DMS79 treated with DMSO at 0.1 percent for 48 hours (cell line): ENCODE measurements around the gene SSR4.

Experiments
- DNase-seq: peaks from one replicate; lab custom pipeline; 2025; lab: John Stamatoyannopoulos, UW

SSR4 gene

DNA sequence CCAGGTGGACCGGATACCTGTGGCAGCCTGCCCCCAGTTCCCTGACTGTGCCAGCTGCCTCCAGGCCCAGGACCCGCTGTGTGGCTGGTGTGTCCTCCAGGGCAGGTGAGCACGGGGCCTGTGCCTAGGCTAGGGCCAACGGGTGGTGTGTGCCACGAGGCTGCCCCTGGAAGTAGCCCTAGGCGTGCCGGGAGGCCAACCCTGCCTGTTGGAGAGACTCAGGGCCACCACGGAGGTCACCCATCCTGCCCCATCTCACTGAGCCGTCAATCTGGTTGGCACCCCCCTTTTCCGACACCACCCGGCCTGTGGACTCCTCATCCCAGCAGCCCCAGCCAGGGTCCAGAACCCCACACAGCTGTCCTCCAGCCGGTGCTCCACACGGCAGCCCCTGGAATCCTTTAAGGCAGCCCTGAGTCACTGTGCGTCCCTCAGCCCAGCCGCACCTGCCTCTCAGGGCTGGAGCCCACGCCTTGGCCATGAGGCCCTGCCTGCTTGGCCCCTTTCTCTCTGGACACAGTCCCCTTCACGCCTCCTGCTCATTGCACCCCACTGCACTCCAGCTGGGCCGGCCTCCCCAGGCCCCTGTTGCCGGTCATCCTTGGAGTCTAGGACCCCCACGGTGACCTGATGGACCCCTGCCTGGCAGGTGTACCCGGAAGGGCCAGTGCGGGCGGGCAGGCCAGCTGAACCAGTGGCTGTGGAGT is 25.2 kb upstream of the SSR4 start:
- DNase-seq, result no peak

DNA sequence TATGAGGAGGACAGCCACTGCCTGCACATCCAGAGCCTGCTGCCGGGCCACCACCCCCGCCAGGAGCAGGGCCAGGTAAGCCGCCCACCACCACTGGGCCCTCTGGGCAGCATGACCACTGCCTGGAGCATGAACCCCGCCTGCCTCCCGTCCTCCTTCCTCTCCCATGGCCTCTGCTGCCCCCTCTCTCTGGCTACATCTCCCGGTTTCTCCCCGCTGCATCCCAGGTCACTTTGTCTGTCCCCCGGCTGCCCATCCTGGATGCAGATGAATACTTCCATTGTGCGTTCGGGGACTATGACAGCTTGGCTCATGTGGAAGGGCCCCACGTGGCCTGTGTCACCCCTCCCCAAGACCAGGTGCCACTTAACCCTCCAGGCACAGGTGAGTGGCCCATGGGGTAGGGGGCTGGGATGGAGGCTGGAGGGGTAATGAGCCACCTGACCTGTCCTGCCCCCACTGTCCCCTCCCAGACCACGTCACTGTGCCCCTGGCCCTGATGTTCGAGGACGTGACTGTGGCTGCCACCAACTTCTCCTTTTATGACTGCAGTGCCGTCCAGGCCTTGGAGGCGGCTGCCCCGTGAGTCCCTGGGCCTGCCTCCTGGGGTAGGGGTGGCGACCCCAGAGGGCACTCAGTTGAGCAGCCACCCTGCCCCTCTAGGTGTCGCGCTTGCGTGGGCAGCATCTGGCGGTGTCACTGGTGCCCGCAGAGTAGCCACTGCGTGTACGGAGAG is 24.4 kb upstream of the SSR4 start:
- DNase-seq, result no peak

DNA sequence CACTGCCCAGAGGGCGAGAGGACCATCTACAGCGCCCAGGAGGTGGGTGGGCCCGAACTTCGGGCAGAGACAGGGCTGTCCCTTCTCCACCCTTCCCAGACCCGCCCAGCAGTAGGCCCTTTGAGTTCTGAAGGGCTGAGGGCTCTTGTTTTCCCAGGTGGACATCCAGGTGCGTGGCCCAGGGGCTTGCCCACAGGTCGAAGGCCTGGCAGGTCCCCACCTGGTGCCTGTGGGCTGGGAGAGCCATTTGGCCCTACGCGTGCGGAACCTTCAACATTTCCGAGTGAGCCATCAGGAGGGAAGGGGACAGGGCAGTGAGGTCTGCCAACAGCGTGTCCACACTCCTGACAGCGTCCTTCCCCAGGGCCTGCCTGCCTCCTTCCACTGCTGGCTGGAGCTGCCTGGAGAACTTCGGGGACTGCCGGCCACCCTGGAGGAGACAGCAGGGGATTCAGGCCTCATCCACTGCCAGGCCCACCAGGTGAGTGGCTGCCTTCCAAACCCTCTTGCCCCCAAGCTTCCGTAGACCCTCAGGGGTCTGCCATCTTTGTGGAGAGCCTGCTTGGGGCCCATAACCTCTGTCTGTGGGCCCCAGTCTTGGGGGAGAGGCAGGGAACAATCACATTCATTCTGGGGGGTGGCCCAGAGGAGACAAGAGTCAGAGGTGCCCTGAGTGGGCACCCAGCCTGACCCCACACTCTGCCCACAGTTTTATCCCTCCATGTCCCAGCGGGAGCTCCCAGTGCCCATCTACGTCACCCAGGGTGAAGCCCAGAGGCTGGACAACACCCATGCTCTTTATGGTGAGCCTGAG is 23.7 kb upstream of the SSR4 start:
- no peak for DNase-seq

DNA sequence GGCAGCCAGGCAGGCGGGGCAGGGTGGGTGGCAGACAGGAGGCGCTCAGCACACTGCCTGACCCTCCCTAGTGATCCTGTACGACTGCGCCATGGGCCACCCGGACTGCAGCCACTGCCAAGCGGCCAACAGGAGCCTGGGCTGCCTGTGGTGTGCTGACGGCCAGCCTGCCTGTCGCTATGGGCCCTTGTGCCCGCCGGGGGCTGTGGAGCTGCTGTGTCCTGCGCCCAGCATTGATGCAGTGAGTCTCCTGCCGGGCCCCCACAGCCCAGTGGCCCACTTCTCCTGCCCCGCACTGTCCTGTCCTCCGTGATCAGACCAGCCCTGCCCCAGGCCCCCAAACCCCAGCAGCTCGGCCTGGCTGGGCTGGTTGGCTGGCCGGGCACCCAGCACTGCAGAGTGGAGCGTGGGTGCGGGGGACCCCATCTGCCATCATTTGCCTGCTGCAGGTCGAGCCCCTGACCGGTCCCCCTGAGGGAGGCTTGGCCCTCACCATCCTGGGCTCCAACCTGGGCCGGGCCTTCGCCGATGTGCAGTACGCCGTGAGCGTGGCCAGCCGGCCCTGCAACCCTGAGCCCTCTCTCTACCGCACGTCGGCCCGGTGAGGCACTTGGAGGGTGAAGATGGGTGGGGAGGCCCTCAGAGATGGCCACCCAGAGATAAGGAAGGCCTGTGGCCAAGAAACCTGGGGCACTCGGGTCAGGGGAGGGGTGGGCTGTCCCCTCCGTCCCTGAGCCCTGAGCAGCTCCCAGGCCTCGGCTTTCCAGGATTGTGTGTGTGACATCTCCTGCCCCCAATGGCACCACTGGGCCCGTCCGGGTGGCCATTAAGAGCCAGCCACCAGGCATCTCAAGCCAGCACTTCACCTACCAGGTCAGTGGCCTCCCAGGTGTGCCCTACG is 22.8 kb upstream of the SSR4 start:
- DNase-seq, result no peak

DNA sequence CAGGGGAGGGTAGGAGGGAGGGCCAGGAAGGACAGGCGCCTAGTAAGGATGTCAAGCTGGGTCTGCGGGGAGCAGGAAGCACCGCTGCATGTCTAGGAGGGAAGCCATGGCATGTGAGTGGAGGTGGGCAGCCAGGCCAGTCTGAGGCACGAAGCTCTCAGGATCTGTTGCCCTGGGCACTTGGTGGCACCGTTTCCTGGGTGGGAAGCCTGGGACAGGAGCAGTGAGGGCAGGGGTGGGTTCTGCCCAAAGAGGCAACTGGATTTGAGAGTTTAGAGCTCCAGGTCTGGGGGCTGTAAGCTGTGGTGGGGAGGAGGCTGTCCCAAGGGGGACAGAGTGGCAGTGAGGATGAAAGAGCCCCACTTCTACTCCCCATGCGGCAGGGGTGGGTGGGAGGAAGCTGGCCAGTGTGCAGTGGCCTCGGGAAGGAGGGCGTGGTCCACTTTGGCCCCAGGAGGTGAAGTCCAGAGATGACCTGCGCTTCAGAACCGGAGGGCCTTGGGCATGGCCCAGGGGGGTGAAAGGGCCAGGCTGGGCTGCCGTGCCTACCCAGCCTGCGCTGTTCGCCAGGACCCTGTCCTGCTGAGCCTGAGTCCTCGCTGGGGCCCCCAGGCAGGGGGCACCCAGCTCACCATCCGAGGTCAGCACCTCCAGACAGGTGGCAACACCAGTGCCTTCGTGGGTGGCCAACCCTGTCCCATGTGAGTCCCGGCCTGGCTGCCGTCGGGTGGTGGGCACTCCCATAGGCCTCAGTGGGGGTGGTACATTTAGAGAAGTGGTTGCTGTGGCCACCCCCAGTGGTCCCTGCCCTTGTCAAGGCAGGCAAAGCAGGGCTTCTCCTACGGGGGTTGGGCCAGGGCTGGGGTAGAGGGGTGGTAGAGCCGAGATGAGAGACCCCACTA is 21.9 kb upstream of the SSR4 start:
- DNase-seq, result no peak

DNA sequence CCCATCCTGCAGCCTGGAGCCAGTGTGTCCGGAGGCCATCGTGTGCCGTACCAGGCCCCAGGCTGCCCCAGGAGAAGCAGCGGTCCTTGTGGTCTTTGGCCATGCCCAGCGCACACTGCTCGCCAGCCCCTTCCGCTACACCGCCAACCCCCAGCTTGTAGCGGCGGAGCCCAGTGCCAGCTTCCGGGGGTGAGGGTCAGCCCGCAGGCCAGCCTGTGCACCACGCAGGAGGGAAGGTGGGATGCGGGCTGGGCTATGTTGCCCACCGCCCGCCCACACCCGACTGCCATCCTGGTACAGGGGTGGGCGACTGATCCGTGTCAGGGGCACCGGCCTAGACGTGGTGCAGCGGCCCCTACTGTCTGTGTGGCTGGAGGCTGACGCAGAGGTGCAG is 21.3 kb upstream of the SSR4 start:
- DNase-seq, result no peak

DNA sequence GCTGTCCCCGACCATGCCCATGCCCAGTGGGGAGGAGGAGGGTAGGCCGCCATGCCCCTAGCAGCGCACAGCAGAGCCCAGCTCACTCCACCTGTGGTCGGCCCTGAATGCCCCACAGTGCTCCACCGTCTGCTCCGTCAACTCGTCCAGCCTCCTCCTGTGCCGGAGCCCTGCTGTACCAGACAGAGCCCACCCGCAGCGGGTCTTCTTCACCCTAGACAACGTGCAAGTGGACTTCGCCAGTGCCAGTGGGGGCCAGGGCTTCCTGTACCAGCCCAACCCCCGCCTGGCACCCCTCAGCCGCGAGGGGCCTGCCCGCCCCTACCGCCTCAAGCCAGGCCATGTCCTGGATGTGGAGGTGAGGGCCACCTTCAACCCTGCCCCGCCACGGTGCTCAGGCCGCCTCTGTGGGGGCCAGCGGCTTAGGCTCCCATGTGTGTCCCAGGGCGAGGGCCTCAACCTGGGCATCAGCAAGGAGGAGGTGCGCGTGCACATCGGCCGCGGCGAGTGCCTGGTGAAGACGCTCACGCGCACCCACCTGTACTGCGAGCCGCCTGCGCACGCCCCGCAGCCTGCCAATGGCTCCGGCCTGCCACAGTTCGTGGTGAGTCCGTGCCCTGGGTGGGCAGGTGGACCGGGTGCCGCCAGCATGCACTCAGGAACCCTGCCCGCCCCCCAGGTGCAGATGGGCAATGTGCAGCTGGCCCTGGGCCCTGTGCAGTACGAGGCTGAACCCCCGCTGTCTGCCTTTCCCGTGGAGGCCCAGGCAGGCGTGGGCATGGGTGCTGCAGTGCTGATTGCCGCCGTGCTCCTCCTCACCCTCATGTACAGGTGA is 20.5 kb upstream of the SSR4 start:
- no peak for DNase-seq

DNA sequence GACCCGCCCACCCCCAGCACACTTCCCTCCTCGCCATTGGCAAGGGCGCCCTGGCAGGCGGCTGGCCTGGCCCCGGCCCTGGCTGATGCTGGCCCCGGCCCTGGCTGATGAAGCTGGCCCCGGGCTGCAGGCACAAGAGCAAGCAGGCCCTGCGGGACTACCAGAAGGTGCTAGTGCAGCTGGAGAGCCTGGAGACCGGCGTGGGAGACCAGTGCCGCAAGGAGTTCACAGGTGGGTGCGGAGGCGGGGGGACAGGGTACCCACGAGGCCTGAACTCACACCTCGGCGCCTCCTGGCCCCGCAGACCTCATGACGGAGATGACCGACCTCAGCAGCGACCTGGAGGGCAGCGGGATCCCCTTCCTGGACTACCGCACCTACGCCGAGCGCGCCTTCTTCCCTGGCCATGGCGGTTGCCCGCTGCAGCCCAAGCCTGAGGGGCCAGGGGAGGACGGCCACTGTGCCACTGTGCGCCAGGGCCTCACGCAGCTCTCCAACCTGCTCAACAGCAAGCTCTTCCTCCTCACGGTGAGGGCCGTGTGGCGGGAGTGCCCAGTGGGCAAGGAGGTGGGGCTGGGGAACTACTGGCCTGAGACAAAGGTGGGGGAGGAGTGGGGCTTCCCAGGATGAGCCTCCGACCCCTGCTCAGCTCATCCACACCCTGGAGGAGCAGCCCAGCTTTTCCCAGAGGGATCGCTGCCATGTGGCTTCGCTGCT is 19.7 kb upstream of the SSR4 start:
- no peak for DNase-seq

DNA sequence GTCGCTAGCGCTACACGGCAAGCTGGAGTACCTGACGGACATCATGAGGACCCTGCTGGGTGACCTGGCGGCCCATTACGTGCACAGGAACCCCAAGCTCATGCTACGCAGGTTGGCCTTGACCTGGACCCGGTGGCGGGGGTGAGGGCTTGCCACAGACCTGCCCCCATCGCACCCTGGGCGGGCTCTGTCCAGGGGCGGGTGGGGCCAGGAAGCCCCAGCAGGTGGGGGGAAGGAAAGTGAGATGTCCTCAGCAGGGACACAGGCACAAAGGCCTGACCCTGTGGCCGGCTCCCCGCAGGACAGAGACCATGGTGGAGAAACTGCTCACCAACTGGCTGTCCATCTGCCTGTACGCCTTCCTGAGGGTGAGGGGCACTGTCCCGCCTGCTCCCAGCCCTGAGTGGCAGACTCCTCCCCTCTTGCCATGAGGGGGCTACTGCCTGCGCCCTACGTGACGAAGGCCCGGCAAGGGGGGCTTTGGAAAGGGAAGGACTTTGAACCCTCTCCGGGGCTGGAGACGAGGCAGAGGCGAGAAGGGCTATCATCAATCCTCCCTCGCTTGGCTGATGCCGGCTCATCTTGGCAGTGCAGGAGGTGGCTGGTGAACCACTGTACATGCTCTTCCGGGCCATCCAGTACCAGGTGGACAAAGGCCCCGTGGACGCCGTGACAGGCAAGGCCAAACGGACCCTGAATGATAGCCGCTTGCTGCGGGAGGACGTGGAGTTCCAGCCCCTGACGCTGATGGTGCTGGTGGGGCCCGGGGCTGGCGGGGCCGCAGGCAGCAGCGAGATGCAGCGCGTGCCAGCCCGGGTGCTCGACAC is 19.0 kb upstream of the SSR4 start:
- DNase-seq, result no peak

DNA sequence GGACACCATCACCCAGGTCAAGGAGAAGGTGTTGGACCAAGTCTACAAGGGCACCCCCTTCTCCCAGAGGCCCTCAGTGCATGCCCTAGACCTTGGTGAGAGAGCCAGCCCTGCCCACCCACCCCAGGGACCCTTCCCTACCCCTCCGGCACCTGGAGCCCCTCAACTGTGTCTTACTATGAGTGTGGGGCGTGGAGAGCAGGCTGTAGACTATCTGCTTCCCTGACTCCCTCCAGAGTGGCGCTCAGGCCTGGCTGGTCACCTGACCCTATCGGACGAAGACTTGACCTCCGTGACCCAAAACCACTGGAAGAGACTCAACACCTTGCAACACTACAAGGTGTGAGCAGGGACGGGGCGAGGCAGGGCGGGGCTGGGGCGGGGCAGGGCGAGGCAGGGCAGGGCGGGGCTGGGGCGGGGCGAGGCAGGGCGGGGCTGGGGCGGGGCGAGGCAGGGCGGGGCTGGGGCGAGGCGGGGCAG is 18.3 kb upstream of the SSR4 start:
- DNase-seq, result no peak

DNA sequence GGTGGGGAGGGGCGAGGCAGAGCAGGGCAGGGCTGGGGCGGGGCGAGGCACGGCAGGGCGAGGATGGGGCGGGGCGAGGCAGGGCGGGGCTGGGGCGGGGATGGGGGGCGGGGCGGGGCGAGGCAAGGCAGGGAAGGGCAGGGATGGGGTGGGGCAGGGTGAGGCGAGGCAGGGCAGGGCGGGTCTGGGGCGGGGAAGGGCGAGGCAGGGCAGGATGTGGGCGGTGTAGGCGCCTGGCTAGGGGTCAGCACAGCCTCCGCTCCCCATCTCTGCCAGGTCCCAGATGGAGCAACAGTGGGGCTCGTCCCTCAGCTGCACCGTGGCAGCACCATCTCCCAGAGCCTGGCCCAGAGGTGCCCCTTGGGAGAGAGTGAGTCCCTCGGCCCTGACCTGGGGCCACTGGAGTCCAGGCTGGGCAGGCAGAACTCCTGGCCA is 17.8 kb upstream of the SSR4 start:
- DNase-seq, result no peak

DNA sequence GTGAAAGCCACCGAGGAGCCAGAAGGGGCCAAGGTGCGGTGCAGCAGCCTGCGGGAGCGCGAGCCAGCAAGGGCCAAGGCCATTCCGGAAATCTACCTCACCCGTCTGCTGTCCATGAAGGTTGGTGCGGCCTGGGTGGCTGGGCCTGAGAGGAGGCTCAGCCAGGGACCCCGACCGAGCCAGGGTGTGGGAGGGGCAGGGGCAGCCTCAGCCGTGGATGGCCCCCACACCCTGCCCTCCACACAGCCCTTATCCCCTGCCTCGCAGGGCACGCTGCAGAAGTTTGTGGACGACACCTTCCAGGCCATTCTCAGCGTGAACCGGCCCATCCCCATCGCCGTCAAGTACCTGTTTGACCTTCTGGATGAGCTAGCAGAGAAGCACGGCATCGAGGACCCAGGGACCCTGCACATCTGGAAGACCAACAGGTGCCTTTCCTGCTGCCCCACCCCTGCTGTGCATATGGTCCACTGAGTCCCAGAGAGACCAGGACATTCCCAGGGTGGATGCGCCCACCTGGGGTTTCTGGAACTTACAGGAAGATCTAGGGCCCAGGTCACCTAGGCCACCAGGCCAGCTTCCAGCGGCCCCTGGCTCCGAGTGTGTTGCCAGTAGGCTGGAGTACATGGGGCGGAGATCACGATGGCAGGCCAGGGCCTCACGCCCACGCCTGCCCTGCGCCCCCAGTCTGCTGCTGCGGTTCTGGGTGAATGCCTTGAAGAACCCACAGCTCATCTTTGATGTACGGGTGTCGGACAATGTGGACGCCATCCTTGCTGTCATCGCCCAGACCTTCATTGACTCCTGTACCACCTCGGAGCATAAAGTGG is 17.0 kb upstream of the SSR4 start:
- DNase-seq, result no peak

DNA sequence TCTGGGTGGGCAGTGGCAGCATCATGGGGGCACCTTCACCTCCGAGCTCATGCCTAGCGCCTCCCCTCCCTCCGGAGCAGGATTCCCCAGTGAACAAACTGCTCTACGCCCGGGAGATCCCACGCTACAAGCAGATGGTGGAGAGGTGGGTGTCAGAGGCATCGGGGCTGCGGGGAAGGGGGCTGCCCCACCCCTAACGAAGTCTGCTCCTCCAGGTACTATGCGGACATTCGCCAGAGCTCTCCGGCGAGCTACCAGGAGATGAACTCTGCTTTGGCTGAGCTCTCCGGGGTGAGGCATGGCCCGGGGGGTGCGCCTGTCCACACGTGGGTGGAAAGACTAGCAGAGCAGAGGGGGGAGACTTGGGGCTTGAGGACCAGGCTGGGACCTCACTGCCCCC is 16.3 kb upstream of the SSR4 start:
- DNase-seq, result no peak

DNA sequence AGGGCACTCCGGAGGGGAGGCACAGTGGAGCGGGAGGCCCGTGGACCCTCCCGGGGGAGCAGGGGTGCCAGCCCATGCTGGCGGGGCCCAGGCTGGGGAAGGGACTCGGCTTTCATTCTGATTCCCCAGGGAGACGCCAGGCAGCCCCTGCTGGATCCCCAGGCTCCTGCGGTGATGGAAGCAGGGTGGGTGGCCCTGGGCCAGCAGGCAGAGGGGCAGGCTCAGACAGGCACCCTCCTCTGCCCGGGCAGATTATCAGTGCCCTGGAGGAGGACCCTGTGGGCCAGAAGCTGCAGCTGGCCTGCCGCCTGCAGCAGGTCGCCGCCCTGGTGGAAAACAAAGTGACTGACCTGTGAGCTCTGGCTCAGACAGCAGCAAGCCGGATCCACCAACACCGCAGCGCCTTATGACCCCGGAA is 15.8 kb upstream of the SSR4 start:
- DNase-seq, result no peak

DNA sequence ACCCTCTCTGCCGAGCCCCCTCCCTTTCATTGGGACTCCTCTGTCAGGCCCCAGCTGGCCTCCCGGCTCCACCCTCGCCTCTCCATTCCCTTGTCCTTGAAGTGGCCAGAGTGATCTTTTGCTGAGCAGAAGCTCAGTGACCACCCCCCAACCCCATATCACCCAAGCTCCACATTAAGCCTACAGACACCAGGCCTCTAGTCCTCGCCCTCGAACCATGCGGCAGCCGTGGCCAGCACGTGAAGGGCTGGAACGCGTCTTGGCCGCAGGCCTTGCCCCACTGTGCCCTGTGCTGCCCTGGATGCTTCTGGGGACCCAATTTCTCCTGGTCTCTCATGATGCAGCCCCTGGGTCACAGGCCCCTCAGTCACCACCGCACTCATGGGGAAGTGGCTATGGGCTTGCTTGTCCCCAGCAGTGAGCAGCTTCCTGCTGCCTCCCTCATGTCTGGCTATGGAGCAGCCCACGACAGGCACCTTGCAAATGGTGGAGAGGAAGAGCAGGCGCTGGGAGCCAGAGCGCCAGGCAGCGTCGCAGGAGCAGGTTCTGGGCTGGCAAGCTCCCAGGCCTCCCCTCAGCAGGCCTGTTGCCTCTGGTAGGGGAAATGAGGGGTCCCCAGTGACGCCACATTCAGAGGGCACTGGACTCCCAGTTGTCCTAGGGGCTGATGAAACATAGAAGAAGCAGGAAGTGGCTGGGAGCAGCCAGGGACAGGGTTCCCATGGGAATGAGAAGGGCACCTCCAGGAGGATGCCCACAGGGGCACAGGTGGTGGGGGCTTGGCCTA is 14.4 kb upstream of the SSR4 start:
- DNase-seq, result no peak

DNA sequence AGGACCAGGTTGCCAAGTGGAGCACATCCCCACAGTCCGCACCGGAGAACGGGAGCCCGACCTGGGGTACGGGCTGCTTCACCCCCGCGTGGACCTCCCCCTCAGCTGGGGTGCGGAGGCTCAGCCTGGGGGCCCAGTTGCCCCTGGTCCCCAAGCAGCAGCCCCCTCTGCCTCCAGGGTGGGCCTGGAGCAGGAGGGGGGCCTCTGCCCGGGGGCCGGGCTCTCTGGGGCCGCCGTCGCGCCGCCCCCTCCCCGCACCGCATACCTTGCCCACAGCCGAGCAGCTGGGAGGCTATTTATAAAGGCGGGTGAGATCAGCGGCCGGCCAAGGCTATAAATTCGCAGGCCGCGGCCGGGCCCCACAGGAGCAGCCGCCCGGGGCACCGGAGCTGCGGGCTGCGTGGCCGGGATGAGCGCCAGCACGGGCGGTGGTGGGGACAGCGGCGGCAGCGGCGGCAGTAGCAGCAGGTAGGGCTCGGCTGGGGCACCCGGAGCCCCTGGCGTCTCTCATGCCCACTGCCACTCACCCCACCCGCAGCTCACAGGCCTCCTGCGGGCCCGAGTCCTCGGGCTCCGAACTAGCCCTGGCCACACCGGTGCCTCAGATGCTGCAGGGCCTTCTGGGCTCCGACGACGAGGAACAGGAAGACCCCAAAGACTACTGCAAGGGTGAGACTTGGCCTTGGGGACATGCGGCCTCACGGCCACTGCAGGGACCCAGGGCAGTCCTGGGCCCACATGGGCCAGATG is 13.6 kb upstream of the SSR4 start, which contains the start of gene SRPK3:
Gene SRPK3, plus strand, starts transcription at position 364 of the 750 bp plus-strand sequence. Its CDS starts 46 bp downstream, at position 410.
- DNase-seq, result peak; percentile 1
